ENCODE data around the gene NADK. TPM values are rescaled to one million over a fixed set of nuclear protein-coding genes. Genes with fewer than 3 reads are reported as not detected.
"Not testable (repeated sequence)": the region's sequence is repeated elsewhere in the genome, so short reads cannot be mapped to it uniquely, and the experiment has no call there.

Gene NADK
- total and polyA plus RNA-seq, 2 experiments from 2014 or later: 43.0 to 43.1 TPM

- H3K27me3 ChIP-seq (replicated peaks; ENCODE audit: insufficient read depth); H3K4me2 ChIP-seq (ENCODE audit: unreplicated experiment); H3F3A ChIP-seq (ENCODE audit: insufficient read depth); DNase-seq; H3K27ac ChIP-seq; H3K79me2 ChIP-seq (ENCODE audit: insufficient read depth); H3K4me1 ChIP-seq (ENCODE audit: insufficient read depth); in situ Hi-C loops (cut with MboI); H4K20me1 ChIP-seq (ENCODE audit: insufficient read depth); H2AFZ ChIP-seq; H3K9ac ChIP-seq; H3K9me3 ChIP-seq (ENCODE audit: low read depth); H3K4me3 ChIP-seq; H3K9me2 ChIP-seq (ENCODE audit: insufficient read depth); H3K36me3 ChIP-seq (ENCODE audit: low read depth): not testable (repeated sequence)
- 100% methylated on average over 9 of the region's 23 CpGs; no CpG with 5 or more reads in 1 of the 2 experiments for WGBS, 2 experiments (ENCODE audit: low coverage in 1 of 2, low lambda C conversion rate in 2 of 2, missing lambda C conversion rate in 2 of 2)
These were observed 71.0 kb downstream of the NADK start for GRCh38 chr1:1707241-1707640.

GRCh38 chr1:1705623-1706022, 72.6 kb downstream of the NADK start:
- H4K20me1 ChIP-seq (ENCODE audit: insufficient read depth); H3K4me1 ChIP-seq (ENCODE audit: insufficient read depth); in situ Hi-C loops (cut with MboI); H2AFZ ChIP-seq; H3K27ac ChIP-seq; H3F3A ChIP-seq (ENCODE audit: insufficient read depth); H3K4me2 ChIP-seq (ENCODE audit: unreplicated experiment); H3K79me2 ChIP-seq (ENCODE audit: insufficient read depth); DNase-seq; H3K27me3 ChIP-seq (replicated peaks; ENCODE audit: insufficient read depth); H3K9me3 ChIP-seq (ENCODE audit: low read depth); H3K9ac ChIP-seq; H3K36me3 ChIP-seq (ENCODE audit: low read depth); H3K9me2 ChIP-seq (ENCODE audit: insufficient read depth); H3K4me3 ChIP-seq: not testable (repeated sequence)
- WGBS, 2 experiments (ENCODE audit: low coverage in 1 of 2, low lambda C conversion rate in 2 of 2, missing lambda C conversion rate in 2 of 2): no CpG with 5 or more reads among the region's 10 CpGs

- H3K79me2 ChIP-seq (ENCODE audit: insufficient read depth); DNase-seq; H3K9ac ChIP-seq; H2AFZ ChIP-seq; in situ Hi-C loops (cut with MboI); H3K27ac ChIP-seq; H3K4me1 ChIP-seq (ENCODE audit: insufficient read depth); H3K27me3 ChIP-seq (replicated peaks; ENCODE audit: insufficient read depth); H3K9me3 ChIP-seq (ENCODE audit: low read depth); H3K9me2 ChIP-seq (ENCODE audit: insufficient read depth); H3F3A ChIP-seq (ENCODE audit: insufficient read depth); H3K4me3 ChIP-seq; H4K20me1 ChIP-seq (ENCODE audit: insufficient read depth); H3K36me3 ChIP-seq (ENCODE audit: low read depth); H3K4me2 ChIP-seq (ENCODE audit: unreplicated experiment): not testable (repeated sequence)
- 88 to 97% methylated on average over 16 to 26 of the region's 27 CpGs for WGBS, 2 experiments (ENCODE audit: low coverage in 1 of 2, low lambda C conversion rate in 2 of 2, missing lambda C conversion rate in 2 of 2)
These were observed 73.8 kb downstream of the NADK start for GRCh38 chr1:1704284-1704957.

GRCh38 chr1:1703796-1704195, 74.5 kb downstream of the NADK start:
- 97 to 99% methylated on average over 14 to 19 of the region's 22 CpGs for WGBS, 2 experiments (ENCODE audit: low coverage in 1 of 2, low lambda C conversion rate in 2 of 2, missing lambda C conversion rate in 2 of 2)
- no peaks in the 10 kb centered on the region for H3K9me3 ChIP-seq (ENCODE audit: low read depth)

DNA sequence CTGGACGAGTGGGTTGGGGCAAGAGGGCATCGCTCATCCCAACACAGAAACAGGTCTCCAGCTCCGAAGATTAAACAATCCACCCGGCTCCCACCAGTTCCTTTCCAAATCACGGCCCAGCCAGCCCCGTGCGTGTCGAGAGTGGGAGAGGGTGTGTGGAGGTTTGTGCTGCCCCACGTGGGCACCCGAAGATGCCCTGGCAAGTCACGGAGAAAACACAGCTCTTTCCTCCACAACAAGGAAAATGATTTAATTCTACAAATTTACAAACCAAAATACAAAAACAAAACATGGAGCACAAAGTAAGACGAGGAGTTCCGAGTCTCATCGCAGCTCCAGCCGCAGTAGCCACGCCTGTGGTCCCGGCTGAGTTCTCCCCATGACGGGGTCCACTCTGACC, 75.8 kb downstream of the NADK start:
- not testable (repeated sequence) for H3K9ac ChIP-seq
- WGBS, 2 experiments (ENCODE audit: low coverage in 1 of 2, low lambda C conversion rate in 2 of 2, missing lambda C conversion rate in 2 of 2): 72 to 84% methylated on average over 9 to 10 of the region's 18 CpGs

More at GRCh38 chr1:1703796-1704195, 74.5 kb downstream of the NADK start:
- H2AFZ ChIP-seq: no peak overlapping the region
- H3K79me2 ChIP-seq (ENCODE audit: insufficient read depth): no peaks in the 10 kb centered on the region
- no peaks in the 10 kb centered on the region for H3K36me3 ChIP-seq (ENCODE audit: low read depth)
- DNase-seq: no peak
- H3K27me3 ChIP-seq (replicated peaks; ENCODE audit: insufficient read depth): no peaks in the 10 kb centered on the region
- H3K4me3 ChIP-seq: no peak overlapping the region
- in situ Hi-C loops (cut with MboI): no loop called here
- H3K9ac ChIP-seq: no peak overlapping the region
- H3F3A ChIP-seq (ENCODE audit: insufficient read depth): no peaks in the 10 kb centered on the region
- no peak overlapping the region for H3K4me2 ChIP-seq (ENCODE audit: unreplicated experiment)
- H4K20me1 ChIP-seq (ENCODE audit: insufficient read depth): no peaks in the 10 kb centered on the region
- no peaks in the 10 kb centered on the region for H3K4me1 ChIP-seq (ENCODE audit: insufficient read depth)
- H3K9me2 ChIP-seq (ENCODE audit: insufficient read depth): no peaks in the 10 kb centered on the region
- H3K27ac ChIP-seq: no peak overlapping the region
- TF ChIP-seq EZH2phosphoT487 (IDR thresholded peaks at IDR 0.05; ENCODE audit: insufficient read depth, low read depth): no peak
- no peak for TF ChIP-seq EZH2 (IDR thresholded peaks at IDR 0.05; ENCODE audit: insufficient read depth, poor library complexity, severe bottlenecking)

More for the DNA sequence above, 75.8 kb downstream of the NADK start:
- H2AFZ ChIP-seq; in situ Hi-C loops (cut with MboI); H3F3A ChIP-seq (ENCODE audit: insufficient read depth); H4K20me1 ChIP-seq (ENCODE audit: insufficient read depth); H3K36me3 ChIP-seq (ENCODE audit: low read depth); H3K27me3 ChIP-seq (replicated peaks; ENCODE audit: insufficient read depth); H3K27ac ChIP-seq; H3K4me2 ChIP-seq (ENCODE audit: unreplicated experiment); H3K4me1 ChIP-seq (ENCODE audit: insufficient read depth); H3K79me2 ChIP-seq (ENCODE audit: insufficient read depth); H3K9me3 ChIP-seq (ENCODE audit: low read depth); H3K9me2 ChIP-seq (ENCODE audit: insufficient read depth); H3K4me3 ChIP-seq; DNase-seq: not testable (repeated sequence)

Other genes starting within 250 kb of the NADK start
- gene TMEM240, start 237.8 kb downstream of the NADK start, total RNA-seq (2014; rRNA removed; shearing (Covaris generic)): 1.1 and 3.3 TPM in 2 replicates
- 0.44 and 0.76 TPM in 2 replicates for gene TMEM240, start 237.8 kb downstream of the NADK start, polyA plus RNA-seq (2016; fragmentation: Nextera tagmentation; extraction: Ambion mirVana)
- 60.8 and 69.2 TPM in 2 replicates for gene SSU72, start 203.6 kb downstream of the NADK start, total RNA-seq (2014; rRNA removed; shearing (Covaris generic))
- gene SSU72, start 203.6 kb downstream of the NADK start, polyA plus RNA-seq (2016; fragmentation: Nextera tagmentation; extraction: Ambion mirVana): 195 and 204 TPM in 2 replicates
- 7.7 and 9.8 TPM in 2 replicates for gene FNDC10, start 178.3 kb downstream of the NADK start, total RNA-seq (2014; rRNA removed; shearing (Covaris generic))
- 3.1 and 3.9 TPM in 2 replicates for gene FNDC10, start 178.3 kb downstream of the NADK start, polyA plus RNA-seq (2016; fragmentation: Nextera tagmentation; extraction: Ambion mirVana)
- 70.5 and 100 TPM in 2 replicates for gene MIB2, start 163.0 kb downstream of the NADK start, total RNA-seq (2014; rRNA removed; shearing (Covaris generic))
- gene MIB2, start 163.0 kb downstream of the NADK start, polyA plus RNA-seq (2016; fragmentation: Nextera tagmentation; extraction: Ambion mirVana): 29.2 and 30.3 TPM in 2 replicates
- gene MMP23B, start 146.3 kb downstream of the NADK start, total RNA-seq (2014; rRNA removed; shearing (Covaris generic)): not detected in 2 replicates
- 1.1 TPM in 1 of 2 replicates, not detected in the other for gene MMP23B, start 146.3 kb downstream of the NADK start, polyA plus RNA-seq (2016; fragmentation: Nextera tagmentation; extraction: Ambion mirVana)
- gene CDK11B, start 119.5 kb downstream of the NADK start, total RNA-seq (2014; rRNA removed; shearing (Covaris generic)): 8.2 and 11.7 TPM in 2 replicates
- 18.2 and 19.1 TPM in 2 replicates for gene CDK11B, start 119.5 kb downstream of the NADK start, polyA plus RNA-seq (2016; fragmentation: Nextera tagmentation; extraction: Ambion mirVana)
- 32.5 and 38.3 TPM in 2 replicates for gene SLC35E2B, start 85.7 kb downstream of the NADK start, total RNA-seq (2014; rRNA removed; shearing (Covaris generic))
- 22.2 and 23.4 TPM in 2 replicates for gene SLC35E2B, start 85.7 kb downstream of the NADK start, polyA plus RNA-seq (2016; fragmentation: Nextera tagmentation; extraction: Ambion mirVana)
- 5.1 and 14.4 TPM in 2 replicates for gene CDK11A, start 54.1 kb downstream of the NADK start, total RNA-seq (2014; rRNA removed; shearing (Covaris generic))
- gene CDK11A, start 54.1 kb downstream of the NADK start, polyA plus RNA-seq (2016; fragmentation: Nextera tagmentation; extraction: Ambion mirVana): 18.9 and 20.0 TPM in 2 replicates
- 87.6 and 97.7 TPM in 2 replicates for gene GNB1, start 112.6 kb upstream of the NADK start, total RNA-seq (2014; rRNA removed; shearing (Covaris generic))
- 92.0 and 148 TPM in 2 replicates for gene GNB1, start 112.6 kb upstream of the NADK start, polyA plus RNA-seq (2016; fragmentation: Nextera tagmentation; extraction: Ambion mirVana)
- 0.11 and 0.51 TPM in 2 replicates for gene CALML6, start 136.8 kb upstream of the NADK start, total RNA-seq (2014; rRNA removed; shearing (Covaris generic))
- gene CALML6, start 136.8 kb upstream of the NADK start, polyA plus RNA-seq (2016; fragmentation: Nextera tagmentation; extraction: Ambion mirVana): not detected in 2 replicates
- not detected in 2 replicates for gene TMEM52, start 140.8 kb upstream of the NADK start, total RNA-seq (2014; rRNA removed; shearing (Covaris generic))
- gene TMEM52, start 140.8 kb upstream of the NADK start, polyA plus RNA-seq (2016; fragmentation: Nextera tagmentation; extraction: Ambion mirVana): 0.28 and 0.40 TPM in 2 replicates
- not detected in 2 replicates for gene CFAP74, start 225.3 kb upstream of the NADK start, total RNA-seq (2014; rRNA removed; shearing (Covaris generic))
- gene CFAP74, start 225.3 kb upstream of the NADK start, polyA plus RNA-seq (2016; fragmentation: Nextera tagmentation; extraction: Ambion mirVana): not detected in 2 replicates
- not detected in 2 replicates for gene GABRD, start 240.9 kb upstream of the NADK start, total RNA-seq (2014; rRNA removed; shearing (Covaris generic))
- gene GABRD, start 240.9 kb upstream of the NADK start, polyA plus RNA-seq (2016; fragmentation: Nextera tagmentation; extraction: Ambion mirVana): not detected in 2 replicates